HG02852 (cell line): Measurements from ENCODE around the gene PDE11A.
"Not testable (repeated sequence)": the region's sequence is repeated elsewhere in the genome, so short reads cannot be mapped to it uniquely, and the experiment has no call there.

Experiments used
- ATAC-seq: cut with Tn5 transposase; IDR thresholded peaks from one replicate; pipeline ENCODE4 v1.9.1; 2021; ENCODE audit warnings: mild to moderate bottlenecking, moderate library complexity; ENCODE audit not compliant: unreplicated experiment

PDE11A gene

DNA sequence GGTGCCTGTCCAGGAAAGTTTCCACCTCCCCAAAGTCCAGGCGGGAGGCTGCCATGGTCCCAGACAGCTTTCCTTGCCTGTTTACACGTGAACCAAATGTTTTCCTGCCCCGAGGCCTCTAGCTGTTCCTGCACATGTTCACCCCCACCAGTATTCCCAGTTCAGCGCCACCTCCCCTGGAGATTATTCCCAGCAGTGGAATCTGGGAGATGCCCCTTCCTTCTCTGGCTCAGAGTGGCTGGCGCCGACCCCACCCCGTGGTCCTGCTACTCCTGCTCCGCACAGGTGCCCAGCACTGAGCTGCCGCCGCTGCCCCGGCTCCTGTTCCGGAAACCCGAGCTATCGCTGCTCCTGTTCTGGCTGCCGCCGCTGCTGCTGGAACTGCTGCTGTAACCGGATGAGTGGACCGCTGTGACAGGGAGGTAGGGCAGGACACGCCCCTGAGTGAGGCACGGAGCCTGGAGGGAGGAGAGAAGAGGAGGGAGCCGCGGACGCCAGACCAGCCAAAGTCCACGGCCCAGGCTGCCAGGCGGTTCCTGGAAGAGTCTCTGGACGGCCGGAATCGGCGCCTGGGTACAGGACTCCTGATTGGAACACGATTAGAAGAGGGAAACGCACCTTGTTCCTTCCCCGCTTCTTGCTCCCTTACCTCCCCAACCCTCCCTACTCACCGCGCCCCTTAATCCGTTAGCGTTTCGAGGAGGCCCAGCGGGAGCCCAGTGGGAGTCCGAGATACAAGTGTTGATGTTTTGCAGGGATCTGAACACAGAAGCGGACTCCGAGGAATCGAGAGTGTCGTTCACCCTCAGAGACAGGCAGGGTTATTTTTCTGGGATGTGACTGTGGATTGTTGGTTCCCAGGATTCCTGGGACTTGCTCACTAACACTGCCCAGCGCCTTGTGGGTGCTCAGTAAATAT lies at the start of gene PDE11A:
Gene PDE11A, minus strand, starts transcription at position 395 of the 919 bp plus-strand sequence. Its CDS starts 340 bp downstream, at position 55.
- ATAC-seq = no peak

- ATAC-seq = no peak
Measured at GRCh38 chr2:178119179-178119922, 46.8 kb upstream of the PDE11A start.

DNA sequence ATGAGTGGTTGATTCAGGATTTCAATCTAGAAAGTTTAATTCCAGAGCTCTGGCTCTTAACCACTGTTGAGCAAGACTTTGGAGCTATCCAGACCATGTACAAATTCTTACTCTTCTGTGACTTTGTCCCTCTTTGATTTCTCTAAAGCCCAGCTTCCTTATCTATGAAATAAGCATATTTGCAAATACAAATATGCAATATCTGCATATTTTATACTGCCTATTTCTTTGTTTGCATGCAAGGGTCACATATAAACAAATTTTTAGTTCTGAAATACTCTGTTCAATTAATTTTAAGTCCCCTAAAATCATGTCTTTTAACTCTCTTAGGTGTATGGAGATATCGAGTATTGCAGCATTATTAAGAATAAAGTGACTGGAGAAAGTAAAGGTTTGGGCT lies 45.1 kb upstream of the PDE11A start:
- ATAC-seq = no peak

- ATAC-seq = no peak
Measured at GRCh38 chr2:178115271-178115670, 42.7 kb upstream of the PDE11A start.

DNA sequence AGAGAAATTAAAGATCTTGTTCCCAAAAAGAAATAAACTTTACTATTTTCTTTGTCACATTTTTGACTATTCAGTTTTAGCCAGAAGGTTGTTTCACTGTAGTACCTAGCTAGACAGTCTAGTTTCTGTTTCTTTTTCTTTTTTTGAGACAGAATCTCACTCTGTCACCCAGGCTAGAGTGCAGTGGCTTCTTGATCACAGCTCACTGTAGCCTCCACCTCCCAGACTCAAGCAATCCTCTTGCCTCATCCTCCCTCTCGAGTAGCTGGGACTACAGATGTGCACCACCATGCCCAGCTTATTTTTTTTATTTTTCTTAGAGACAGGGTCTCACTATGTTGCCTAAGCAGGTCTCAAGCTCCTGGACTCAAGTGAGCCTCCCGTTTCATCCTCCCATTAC lies 41.9 kb upstream of the PDE11A start:
- peak; percentile 49 for ATAC-seq

GRCh38 chr2:178112202-178113152 lies 39.9 kb upstream of the PDE11A start, which contains the start of gene RBM45:
Gene RBM45 (plus strand): TSS chr2:178112437. CDS start chr2:178112547, 110 bp downstream.
- peak; percentile 87 for ATAC-seq

DNA sequence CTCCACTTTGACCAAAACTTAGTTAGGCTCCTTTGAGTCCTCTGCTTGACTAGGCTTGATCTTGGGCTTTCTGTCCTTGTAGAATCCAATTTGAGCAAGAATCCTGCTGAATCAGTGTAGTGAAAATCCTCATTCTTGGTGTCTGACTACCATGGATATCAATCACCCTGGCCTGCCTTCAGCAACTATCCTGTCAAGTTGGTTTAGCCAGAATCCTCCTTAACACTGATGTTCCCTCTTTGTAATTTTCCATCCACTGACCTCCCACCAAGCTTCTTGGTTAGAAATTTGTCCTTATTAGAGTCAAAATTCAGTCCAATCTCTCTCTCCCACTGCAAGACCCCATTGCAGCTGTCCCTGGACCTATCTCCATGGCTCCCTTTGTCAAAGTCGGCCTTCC lies 39.2 kb upstream of the PDE11A start:
- ATAC-seq = no peak

- ATAC-seq = no peak
Measured at GRCh38 chr2:178110681-178111080, 38.1 kb upstream of the PDE11A start.

DNA sequence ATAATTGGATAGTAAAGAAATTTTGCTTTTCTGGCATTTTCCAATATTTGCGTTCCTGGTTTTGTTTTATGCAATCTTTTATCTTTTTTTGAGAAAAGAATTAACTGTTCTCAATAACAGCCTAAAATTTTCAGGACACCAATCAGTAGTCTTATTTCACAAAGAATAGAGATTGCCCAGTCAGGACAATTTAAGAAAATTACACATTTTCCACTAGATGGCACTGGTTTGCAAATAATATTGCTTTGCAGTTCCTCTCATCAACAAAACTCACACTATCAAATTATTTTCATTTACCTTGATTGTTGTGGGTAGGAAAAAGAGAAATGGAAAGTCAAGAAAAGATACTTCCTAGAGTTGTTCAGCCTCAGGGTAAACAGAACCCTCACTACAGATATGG lies 37.2 kb upstream of the PDE11A start:
- ATAC-seq = no peak

DNA sequence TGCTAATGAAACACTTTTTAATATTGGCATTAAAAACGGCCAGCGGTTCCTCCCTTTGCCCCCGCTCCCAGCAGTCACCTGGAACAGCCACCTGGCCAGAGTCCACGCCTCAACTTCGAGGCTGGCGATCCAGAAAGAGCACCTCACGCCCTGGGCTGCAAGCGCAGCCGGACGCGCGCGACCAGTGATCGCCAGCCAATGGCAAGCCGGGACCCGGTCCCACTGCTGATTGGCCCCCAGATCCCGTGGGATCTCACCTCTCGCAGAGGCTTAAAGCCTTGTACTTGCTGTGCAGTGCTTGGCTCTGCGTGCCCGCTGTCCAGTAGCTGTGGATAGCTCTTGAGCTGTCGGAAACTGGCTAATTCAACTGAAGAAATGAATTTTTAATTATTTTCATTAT lies 35.6 kb upstream of the PDE11A start:
- ATAC-seq = no peak

GRCh38 chr2:178106053-178106452 lies 33.5 kb upstream of the PDE11A start:
- no peak for ATAC-seq

DNA sequence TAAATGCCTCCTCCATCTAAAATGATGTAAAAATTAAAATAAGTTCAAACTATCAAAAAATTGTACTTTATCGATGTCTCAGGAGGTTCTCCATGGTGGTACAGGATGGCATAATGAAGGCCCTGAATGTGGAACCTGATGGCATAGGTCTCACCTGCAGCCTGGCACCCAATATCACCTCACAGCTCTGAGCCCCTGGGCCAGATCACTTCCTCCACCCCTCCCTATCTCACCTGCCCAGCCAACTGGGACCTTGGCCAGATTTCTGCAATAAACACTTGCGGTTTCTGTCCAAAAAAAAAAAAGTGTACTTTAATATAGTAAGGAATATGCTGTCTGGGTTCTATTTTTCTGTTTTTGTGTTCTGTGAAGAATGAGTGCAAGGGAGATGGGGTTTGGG lies 33.0 kb upstream of the PDE11A start:
- ATAC-seq = no peak

DNA sequence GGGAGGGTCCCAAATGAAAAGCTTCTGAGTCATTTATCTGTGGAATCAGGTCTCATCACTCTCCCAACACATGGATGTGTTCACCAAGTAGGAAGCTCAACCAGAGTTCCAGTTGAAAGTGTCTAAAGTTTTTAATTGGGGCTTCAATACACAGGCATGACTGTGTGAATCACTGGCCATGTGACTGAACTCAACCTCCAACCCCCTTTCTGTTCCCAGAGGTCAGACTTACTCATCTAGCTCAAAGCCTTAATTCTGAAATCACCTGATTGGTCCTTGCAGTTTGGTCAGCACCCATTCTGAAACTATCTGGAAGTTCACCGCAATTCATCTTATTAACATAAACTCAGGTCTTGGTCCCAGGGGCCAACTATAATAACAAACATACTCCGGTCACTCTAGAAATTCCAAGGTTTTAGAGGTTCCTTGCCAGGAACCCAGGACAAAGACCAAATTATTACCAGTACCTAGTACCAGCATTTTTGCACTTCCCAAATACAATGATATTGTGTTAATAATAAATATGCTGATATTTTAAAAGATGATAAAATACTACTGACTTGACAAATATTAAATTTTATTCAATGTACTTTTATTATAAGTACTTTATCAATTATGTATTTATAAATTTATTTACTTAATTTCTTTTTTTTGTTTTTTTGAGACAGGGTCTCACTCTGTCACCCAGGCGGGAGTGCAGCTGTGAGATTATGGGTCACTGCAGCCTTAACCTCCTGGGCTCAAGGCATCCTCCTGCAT lies 28.9 kb upstream of the PDE11A start:
- ATAC-seq = no peak

- ATAC-seq = no peak
Measured at GRCh38 chr2:178093471-178093870, 20.9 kb upstream of the PDE11A start.

- ATAC-seq = no peak
Measured at GRCh38 chr2:178088774-178089270, 16.2 kb upstream of the PDE11A start.

DNA sequence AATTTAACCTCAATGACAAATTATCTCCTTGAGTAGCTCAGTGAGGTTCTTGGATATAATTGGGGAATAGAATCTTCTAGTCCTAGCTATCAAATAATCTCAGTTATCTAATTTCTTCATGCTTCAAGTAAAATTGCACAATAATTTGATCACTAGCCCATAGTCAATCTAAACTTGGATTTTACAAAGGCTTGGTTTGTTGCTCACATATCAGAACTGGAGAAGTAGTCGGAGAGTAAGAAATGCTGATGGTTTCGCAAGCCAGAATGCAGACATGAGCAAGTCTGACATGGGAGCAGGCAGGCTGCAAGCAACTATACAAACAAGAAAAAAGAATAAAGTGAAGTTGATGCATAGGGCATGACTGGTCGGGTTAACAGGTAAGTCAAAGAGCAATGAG lies 11.7 kb upstream of the PDE11A start:
- no peak for ATAC-seq

GRCh38 chr2:178082408-178083045 lies 9.9 kb upstream of the PDE11A start:
- ATAC-seq = no peak

DNA sequence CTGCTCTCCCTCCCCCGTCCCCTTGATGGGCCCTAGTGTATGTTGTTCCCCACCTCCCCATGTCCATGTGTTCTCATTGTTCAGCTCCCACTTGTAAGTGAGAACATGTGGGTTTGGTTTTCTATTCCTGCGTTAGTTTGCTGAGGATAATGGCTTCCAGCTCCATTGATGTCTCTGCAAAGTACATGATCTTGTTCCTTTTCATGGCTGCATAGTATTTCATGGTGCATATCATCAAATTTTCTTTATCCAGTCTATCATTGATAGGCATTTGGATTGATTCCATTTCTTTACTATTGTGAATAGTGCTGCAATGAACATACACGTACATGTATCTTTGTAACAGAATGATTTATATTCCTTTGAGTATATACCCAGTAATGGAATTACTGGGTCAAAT lies 6.7 kb upstream of the PDE11A start:
- ATAC-seq = not testable (repeated sequence)

DNA sequence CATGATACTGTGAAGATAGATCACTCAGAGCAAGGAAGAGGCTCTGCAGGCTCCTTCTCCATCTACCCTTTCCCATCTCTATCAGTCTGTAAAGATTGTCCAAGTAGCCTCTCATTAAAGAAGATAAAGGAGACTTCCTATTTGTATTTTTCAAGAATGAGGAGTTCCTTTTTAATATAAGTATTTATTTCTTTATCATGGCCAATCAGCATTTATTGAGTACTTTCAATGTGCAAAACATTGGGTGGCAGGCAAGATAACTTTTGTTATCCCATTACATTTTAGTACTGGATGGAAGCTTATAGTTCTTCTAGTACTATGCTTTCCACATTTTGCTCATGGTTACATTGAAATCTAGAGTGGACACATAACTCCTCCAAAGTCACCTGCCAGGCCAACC lies 3.6 kb upstream of the PDE11A start:
- ATAC-seq = no peak

DNA sequence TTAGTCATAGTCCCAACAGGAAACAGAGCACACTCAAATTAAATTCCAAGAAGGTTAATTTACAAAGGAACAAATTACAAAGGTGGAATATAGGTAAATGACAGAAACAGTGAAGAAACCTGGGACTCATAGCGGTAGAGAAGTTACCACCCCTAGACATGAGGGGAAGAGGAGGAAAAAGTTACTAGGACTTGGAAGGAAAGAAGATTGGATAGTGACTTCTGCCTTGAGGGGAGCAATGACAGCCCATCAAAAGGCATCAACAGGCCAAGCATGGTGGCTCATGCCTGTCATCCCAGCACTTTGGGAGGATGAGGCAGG lies 2.4 kb upstream of the PDE11A start:
- no peak for ATAC-seq
